GF-D8 (cell line): Measurements from ENCODE around the gene CCDC146.
"Not testable (repeated sequence)": the region's sequence is repeated elsewhere in the genome, so short reads cannot be mapped to it uniquely, and the experiment has no call there.

Experiments
- DNase-seq: peaks from one replicate; lab custom pipeline; 2025; lab: John Stamatoyannopoulos, UW

CCDC146 gene

DNA sequence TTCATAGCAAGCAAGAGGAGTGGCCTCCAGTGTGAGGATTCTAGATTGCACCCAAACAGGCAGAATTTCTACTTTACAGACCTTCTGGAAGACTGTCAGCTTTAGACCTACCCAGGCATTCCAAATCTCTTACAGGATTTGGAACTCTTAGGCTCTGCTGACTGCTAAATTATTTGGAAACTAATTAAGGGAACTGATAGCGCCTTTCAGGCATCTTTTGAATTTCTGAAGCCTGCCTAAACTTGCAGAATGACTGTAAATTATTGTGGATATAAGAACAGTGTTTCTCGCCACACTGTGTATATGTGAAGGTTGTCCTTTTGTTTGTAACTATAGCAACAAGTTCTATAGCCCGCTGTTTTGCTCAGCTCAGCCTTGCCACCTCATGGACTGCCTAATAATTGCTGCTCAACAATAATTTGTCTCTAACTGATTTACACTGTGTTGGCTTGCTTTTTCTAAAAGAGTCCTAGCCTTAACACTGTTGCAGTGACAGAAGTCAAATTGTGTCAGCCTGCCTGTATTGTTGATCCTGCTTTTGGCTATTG is 32.6 kb downstream of the CCDC146 start:
- DNase-seq = not testable (repeated sequence)

- not testable (repeated sequence) for DNase-seq
These were observed 33.4 kb downstream of the CCDC146 start for GRCh38 chr7:77155601-77156377.

GRCh38 chr7:77157034-77157433 is 34.6 kb downstream of the CCDC146 start:
- not testable (repeated sequence) for DNase-seq

- peak; percentile 52 for DNase-seq
These were observed 35.0 kb downstream of the CCDC146 start for GRCh38 chr7:77157446-77157845.

DNA sequence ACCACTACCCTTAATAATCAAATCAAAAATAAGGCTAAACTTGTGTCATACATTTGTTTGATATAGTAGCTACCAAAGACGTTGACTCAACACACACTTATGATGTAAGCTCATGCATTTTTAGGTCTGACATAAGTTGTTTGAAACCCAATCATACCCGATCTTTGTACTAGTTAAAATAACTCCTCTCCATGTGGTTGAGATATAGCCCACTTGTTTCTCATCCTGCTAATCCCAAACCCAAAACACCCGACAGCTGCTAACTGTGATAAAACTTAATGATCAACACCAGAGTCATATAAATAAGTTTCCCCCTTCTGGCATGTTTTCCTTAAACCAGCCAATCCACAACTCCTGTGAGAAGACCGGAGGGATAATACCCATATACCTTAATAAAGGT is 48.7 kb downstream of the CCDC146 start:
- not testable (repeated sequence) for DNase-seq

DNA sequence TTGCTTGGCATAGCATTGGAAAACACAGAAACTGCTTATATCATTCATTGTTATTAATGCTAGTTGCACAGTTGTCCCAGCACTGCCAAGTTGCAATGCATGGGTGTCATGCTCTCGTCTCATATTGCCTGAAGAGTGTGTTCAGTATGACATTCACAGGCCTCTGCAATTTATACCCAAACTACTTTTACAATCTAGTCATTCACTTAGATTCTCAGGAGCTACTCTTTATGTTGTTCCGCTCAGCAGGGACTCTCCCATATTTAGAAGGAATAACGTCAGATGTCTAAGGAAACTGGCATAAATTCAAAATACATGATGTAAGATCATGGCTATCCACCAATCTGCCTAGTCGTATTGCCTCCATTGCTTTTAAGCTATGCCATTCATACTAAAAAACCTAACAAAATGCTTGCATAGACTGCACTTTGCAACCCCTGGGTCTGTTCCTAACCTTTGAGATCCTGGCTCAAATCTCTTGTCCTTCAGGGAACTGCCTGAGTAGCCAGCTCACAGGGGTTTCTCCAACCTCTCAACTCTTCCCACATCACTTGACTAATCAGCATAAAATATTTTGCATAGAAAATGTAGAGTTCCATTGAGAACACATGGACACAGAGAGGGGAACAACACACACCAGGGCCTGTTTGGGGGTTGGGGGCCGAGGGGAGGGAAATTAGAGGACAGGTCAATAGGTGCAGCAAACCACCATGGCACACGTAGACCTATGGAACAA is 50.2 kb downstream of the CCDC146 start:
- not testable (repeated sequence) for DNase-seq

- not testable (repeated sequence) for DNase-seq
These were observed 52.0 kb downstream of the CCDC146 start for GRCh38 chr7:77174418-77174817.

DNA sequence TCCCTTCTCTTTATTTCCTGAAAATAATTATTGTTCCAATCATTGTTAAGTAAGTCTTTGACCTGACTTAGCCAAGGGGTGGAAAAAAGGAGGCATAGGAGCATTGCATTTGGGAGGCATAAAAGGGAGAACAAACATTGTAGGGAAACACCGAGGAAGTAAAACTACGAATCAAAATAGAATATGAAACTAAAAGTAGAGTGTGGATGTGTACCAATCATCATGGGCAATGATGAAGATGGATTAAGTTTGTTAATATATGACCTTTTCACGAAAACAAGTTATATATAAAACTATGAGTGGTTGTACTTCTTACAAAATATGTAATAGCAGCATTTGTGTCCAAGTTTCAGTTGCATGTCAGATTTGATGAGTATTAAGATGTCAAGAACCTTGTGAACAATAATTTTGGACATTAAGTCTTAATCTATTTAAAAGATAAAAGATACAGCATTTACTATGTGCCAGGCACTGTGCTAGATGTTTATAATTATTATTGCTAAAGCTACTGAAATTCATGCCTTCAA is 52.9 kb downstream of the CCDC146 start:
- DNase-seq = not testable (repeated sequence)

DNA sequence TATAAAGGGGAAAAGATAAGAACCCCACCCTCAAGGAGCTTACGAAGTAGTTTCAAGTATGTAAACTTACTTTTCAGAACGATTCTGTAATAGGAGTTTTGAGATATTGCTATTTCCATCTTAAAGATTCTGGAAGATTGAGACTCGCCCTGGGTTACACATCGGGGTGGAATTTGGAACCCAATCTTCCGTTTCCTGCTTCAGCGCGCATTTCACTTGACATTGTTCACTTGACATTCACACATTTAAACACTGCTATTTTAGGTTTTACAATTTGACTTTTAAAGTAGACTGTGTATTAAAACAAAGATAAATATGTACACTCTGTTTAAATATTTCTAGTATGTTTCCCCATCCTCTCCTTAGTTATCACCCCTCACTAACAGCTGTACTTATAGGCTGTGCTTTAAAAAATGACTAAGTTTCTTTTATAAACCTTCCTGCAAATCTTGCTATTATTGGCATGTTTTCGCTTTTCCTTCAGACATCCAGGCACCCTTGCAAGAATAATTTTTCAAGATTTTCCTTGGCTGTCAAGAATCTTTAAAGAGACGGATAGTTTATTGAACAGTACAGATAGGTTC is 55.0 kb downstream of the CCDC146 start:
- DNase-seq = not testable (repeated sequence)

DNA sequence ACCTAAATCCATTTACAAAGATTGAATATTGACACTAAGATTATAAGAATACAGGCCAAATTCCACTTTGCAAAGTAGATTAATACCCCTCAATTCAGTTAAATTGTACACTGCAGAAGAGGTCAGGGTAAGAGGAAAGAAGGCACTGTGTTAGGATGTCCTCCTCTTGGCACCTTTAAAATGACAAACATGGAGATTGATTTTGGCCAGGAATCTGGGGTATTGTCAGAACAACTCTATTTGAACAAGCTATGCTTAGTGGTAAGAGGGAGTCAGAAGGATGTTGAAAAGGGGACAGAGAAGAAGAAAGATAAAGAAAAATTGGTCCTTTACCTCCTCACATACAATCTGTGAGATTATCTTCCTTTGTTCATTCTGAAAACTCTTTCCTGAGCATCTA is 55.6 kb downstream of the CCDC146 start:
- DNase-seq = not testable (repeated sequence)

DNA sequence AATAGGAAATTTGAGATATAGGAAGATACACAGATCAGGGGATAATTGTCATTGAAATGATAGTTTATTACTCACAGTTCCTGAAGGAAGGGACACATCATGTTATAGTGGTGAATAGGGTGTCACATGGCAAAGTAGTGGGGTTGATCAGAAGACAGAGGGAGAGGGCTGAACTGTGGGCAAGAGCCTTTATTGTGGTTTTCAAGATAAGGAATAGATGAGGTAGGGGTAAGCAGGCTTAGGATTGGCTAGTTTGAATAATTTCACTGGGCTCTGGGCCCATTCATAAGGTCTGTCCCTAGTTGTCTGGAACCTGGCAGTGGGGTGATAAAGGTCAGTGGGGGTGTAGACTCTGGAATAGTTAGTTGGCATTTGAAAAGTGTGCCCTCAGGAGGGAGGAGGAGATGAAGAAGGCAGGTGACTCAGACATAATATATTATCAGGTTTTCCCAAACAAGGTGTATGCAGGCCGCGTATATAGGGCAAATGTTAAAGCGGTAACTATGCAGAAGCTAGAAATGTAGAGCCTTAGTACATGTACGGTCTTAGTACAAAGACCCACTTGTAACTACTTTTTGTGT is 58.7 kb downstream of the CCDC146 start:
- no peak for DNase-seq

- no peak for DNase-seq
These were observed 59.3 kb downstream of the CCDC146 start for GRCh38 chr7:77181734-77182133.

DNA sequence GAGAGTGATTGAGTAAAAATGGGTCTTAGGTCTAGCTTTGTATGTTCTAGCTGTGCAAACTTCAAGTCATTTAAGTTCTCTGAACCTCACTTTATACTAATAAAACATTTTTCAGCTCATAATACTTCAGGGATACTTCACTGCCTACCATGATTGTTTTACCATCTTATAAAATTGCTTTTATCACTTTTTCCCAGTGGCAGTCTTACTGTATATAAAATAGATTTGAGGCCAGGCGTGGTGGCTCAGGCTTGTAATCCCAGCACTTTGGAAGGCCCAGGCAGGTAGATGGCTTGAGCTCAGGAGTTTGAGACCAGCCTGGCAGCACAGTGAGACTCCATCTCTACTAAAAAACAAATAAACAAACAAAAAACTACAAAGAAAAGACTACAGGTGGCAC is 59.8 kb downstream of the CCDC146 start:
- no peak for DNase-seq

- no peak for DNase-seq
These were observed 62.0 kb downstream of the CCDC146 start for GRCh38 chr7:77184463-77184862.

DNA sequence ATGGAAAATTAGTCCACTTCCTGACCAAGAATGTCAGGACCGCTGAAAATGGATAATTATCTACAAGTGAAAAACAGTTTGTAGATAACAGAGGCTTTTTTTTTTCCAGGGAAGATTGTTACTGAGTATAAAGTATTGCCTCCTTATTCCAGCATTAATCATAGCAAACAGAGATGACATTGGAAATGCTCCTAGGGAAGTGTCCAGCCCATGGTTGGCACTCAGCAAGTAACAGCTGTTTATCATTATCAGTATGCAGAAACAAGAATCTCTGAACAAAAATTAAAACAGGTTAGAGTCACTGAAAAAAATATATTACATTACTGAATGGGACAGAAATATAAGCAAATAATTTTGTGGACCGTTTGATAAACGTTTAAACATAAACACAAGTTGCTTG is 62.6 kb downstream of the CCDC146 start:
- DNase-seq = no peak

DNA sequence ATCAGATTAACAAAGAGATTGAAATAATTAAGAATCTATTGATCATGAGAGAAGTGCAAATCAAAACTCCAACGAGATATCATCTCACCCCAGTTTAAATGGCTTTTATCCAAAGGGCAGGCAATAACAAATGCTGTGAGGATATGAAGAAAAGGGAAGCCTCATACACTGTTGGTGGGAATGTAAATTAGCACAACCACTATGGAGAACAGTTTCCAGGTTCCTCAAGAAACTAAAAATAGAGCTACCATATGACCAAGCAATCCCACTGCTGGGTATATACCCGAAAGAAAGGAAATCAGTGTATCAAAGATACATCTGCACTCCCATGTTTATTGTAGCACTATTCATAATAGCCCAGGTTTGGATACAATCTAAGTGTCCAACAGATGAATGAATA is 63.5 kb downstream of the CCDC146 start:
- DNase-seq = no peak

DNA sequence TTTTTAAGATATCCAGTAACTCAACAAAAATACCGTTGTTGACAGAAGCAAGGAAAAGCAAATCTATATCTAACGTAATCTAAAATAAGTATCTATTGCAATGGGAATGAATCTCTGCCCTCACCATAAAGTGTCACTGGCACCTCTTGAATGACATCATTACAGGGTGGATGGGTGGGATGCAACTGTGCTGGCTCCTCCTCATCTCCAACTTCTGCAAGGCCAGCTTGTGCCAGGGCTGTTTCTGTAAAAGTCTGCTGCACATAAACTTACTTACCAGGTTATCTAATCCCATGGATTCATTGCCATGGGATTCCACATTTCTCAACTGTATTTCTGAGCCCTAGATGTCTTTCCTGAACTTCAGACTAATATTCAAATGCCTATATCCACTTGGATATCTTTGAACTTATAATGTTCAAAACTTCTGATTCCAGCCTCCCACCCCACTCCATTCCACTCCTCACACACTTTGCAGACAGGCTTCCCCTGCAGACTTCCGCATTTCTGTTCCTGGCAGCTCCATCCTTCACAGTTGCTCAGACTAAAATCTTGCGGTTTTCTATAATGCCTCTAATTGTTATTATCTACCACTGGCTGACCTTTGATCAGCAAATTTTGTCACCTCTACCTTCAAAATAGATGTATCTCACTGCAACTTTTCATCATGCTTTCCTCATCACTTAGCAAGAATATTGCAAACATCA is 66.5 kb downstream of the CCDC146 start:
- DNase-seq = peak; percentile 42

DNA sequence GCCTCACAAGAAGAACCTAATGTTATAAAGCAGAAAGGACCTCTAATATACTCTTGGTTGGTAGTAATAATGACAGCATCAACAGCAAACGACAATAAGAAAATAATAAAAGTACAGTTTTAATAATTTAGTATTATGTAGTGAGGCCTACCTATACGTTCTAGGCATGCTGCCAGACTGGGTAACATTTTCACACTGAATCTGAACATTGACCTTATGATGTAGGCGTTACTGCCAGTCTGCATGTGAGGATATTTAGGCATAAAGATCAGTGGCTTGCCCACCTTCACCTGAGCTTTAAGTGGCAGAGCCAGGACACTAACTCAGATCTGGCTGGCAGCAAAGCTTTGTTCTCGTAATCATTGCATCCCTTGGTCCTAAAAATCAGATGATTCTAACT is 74.7 kb downstream of the CCDC146 start:
- no peak for DNase-seq

GRCh38 chr7:77199013-77199966 is 76.9 kb downstream of the CCDC146 start, which contains the start of gene FGL2:
Gene FGL2, minus strand, starts transcription at chr7:77199819. Its CDS starts 26 bp downstream, at chr7:77199793.
- no peak for DNase-seq

DNA sequence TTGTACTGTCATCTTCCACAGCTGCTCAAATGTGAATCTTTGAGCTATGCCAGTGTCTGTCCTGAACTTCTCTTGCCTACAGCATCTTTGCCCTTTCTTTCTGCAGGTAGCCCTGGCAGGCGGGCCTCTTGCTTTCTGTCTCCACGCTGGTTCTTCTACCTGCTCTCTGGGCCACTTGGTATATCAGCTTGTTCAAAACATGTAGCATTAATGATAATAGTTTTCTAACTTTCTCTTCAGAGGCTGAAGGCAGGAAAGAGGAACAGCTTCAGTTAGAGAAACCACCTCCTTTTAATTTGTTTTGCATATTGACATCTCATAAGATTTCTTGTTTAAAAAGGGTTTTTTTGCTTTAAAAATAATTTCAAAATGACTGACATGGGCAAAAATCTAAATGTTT is 78.1 kb downstream of the CCDC146 start:
- no peak for DNase-seq
